HUES48 (cell line): ENCODE results near the gene TMEM201.
"Not testable (repeated sequence)": the region's sequence is repeated elsewhere in the genome, so short reads cannot be mapped to it uniquely, and the experiment has no call there.

Experiments used
- H3K27ac ChIP-seq: one replicate; pipeline ENCODE4 v1.7.0; 2013; ENCODE audit warnings: low read depth, low read length, inconsistent platforms
- H3K27me3 ChIP-seq: 2 replicates; pipeline ENCODE4 v1.6.1; 2013; ENCODE audit warnings: mild to moderate bottlenecking, low read length; ENCODE audit not compliant: control insufficient read depth, insufficient read depth
- H3K36me3 ChIP-seq: 2 replicates; pipeline ENCODE4 v1.6.1; 2013; ENCODE audit warnings: low read length; ENCODE audit not compliant: control insufficient read depth, insufficient read depth
- H3K4me1 ChIP-seq: 2 replicates; pipeline ENCODE4 v1.6.1; 2013; ENCODE audit warnings: mild to moderate bottlenecking, low read length; ENCODE audit not compliant: control insufficient read depth, insufficient read depth
- H3K4me3 ChIP-seq: 2 replicates; pipeline ENCODE4 v1.5.1; 2013; ENCODE audit warnings: mild to moderate bottlenecking, low read depth, low read length
- H3K9ac ChIP-seq: 2 replicates; pipeline ENCODE4 v1.6.1; 2013; ENCODE audit warnings: mild to moderate bottlenecking, low read depth, low read length, moderate library complexity
- H3K9me3 ChIP-seq: 2 replicates; pipeline ENCODE4 v1.6.1; 2013; ENCODE audit warnings: low read length; ENCODE audit not compliant: control insufficient read depth, insufficient read depth

Gene TMEM201

GRCh38 chr1:9612162-9612845 lies 23.6 kb downstream of the TMEM201 start:
- Histone ChIP-seq H3K27ac (no peak overlapping the region), H3K9me3 (no peaks in the 10 kb centered on the region), H3K9ac (no peak overlapping the region), H3K4me3 (no peak overlapping the region), H3K27me3 (no peaks in the 10 kb centered on the region), H3K36me3 (peaks cover 45% of the 10 kb centered on the region), H3K4me1 (no peaks in the 10 kb centered on the region)

GRCh38 chr1:9612871-9613624 lies 24.3 kb downstream of the TMEM201 start:
- Histone ChIP-seq H3K9me3 (no peaks in the 10 kb centered on the region), H3K36me3 (peaks cover 41% of the 10 kb centered on the region), H3K4me3 (no peak overlapping the region), H3K27ac (no peak overlapping the region), H3K27me3 (no peaks in the 10 kb centered on the region), H3K4me1 (no peaks in the 10 kb centered on the region), H3K9ac (no peak overlapping the region)

- no peak overlapping the region for H3K4me3 ChIP-seq
- no peaks in the 10 kb centered on the region for H3K4me1 ChIP-seq
- no peak overlapping the region for H3K27ac ChIP-seq
- H3K9ac ChIP-seq, result no peak overlapping the region
- no peaks in the 10 kb centered on the region for H3K27me3 ChIP-seq
- H3K36me3 ChIP-seq, result peaks cover 41% of the 10 kb centered on the region
- no peaks in the 10 kb centered on the region for H3K9me3 ChIP-seq
These were observed 25.1 kb downstream of the TMEM201 start for GRCh38 chr1:9613625-9614299.

- no peaks in the 10 kb centered on the region for H3K9me3 ChIP-seq
- H3K36me3 ChIP-seq, result peaks cover 27% of the 10 kb centered on the region
- no peak overlapping the region for H3K27ac ChIP-seq
- H3K4me1 ChIP-seq, result no peaks in the 10 kb centered on the region
- no peak overlapping the region for H3K9ac ChIP-seq
- no peaks in the 10 kb centered on the region for H3K27me3 ChIP-seq
- H3K4me3 ChIP-seq, result no peak overlapping the region
These were observed 26.8 kb downstream of the TMEM201 start for GRCh38 chr1:9615316-9616063.

- Histone ChIP-seq H3K4me1 (no peaks in the 10 kb centered on the region), H3K27me3 (no peaks in the 10 kb centered on the region)
These were observed 30.4 kb downstream of the TMEM201 start for GRCh38 chr1:9618909-9619679.

GRCh38 chr1:9621032-9621431 lies 32.3 kb downstream of the TMEM201 start:
- Histone ChIP-seq H3K4me1 (no peaks in the 10 kb centered on the region), H3K36me3 (no peaks in the 10 kb centered on the region), H3K4me3 (no peak overlapping the region), H3K9me3 (no peaks in the 10 kb centered on the region), H3K27ac (no peak overlapping the region), H3K9ac (no peak overlapping the region), H3K27me3 (no peaks in the 10 kb centered on the region)

More at GRCh38 chr1:9618909-9619679, 30.4 kb downstream of the TMEM201 start:
- no peak overlapping the region for H3K4me3 ChIP-seq
- no peaks in the 10 kb centered on the region for H3K9me3 ChIP-seq
- no peak overlapping the region for H3K27ac ChIP-seq
- no peak overlapping the region; the same call in 1 of the 2 replicates for H3K9ac ChIP-seq
- H3K36me3 ChIP-seq, result no peaks in the 10 kb centered on the region

GRCh38 chr1:9624081-9624480 lies 35.4 kb downstream of the TMEM201 start:
- Histone ChIP-seq H3K36me3 (no peaks in the 10 kb centered on the region), H3K4me3 (no peak overlapping the region), H3K9me3 (no peaks in the 10 kb centered on the region), H3K9ac (no peak overlapping the region), H3K4me1 (no peaks in the 10 kb centered on the region), H3K27ac (no peak overlapping the region), H3K27me3 (peaks cover 8% of the 10 kb centered on the region)

GRCh38 chr1:9625030-9625429 lies 36.3 kb downstream of the TMEM201 start:
- H3K9ac ChIP-seq, H3K9me3 ChIP-seq, H3K36me3 ChIP-seq, H3K4me1 ChIP-seq, H3K4me3 ChIP-seq, H3K27ac ChIP-seq, H3K27me3 ChIP-seq: not testable (repeated sequence)

- H3K9ac ChIP-seq, result no peak overlapping the region
- H3K27ac ChIP-seq, result no peak overlapping the region
- no peaks in the 10 kb centered on the region for H3K9me3 ChIP-seq
- H3K27me3 ChIP-seq, result peaks cover 8% of the 10 kb centered on the region
- H3K4me3 ChIP-seq, result no peak overlapping the region
- H3K36me3 ChIP-seq, result no peaks in the 10 kb centered on the region
- no peaks in the 10 kb centered on the region for H3K4me1 ChIP-seq
These were observed 37.5 kb downstream of the TMEM201 start for GRCh38 chr1:9626201-9626608.
